Osteocyte (in vitro differentiated cells): ENCODE results near the gene ATP6V0D1. TPM values are rescaled to one million over a fixed set of nuclear protein-coding genes. Genes with fewer than 3 reads are reported as not detected.

Source experiments
- DNase-seq: peaks from one replicate; pipeline ENCODE4 v3.0.0; 2021; ENCODE audit warnings: mixed read lengths; ENCODE audit not compliant: unreplicated experiment; ENCODE audit errors: extremely low spot score
- H3K27ac Mint-ChIP-seq: one replicate; pipeline ENCODE4 v1.8.0; 2021; ENCODE audit warnings: mild to moderate bottlenecking, mixed read lengths; ENCODE audit not compliant: unreplicated experiment
- H3K27me3 Mint-ChIP-seq: one replicate; pipeline ENCODE4 v1.8.0; 2021; ENCODE audit warnings: mixed read lengths; ENCODE audit not compliant: unreplicated experiment
- H3K36me3 Mint-ChIP-seq: one replicate; pipeline ENCODE4 v1.8.0; 2021; ENCODE audit warnings: mixed read lengths; ENCODE audit not compliant: unreplicated experiment
- H3K4me1 Mint-ChIP-seq: one replicate; pipeline ENCODE4 v1.8.0; 2021; ENCODE audit warnings: mixed read lengths; ENCODE audit not compliant: unreplicated experiment
- H3K4me3 Mint-ChIP-seq: one replicate; pipeline ENCODE4 v1.8.0; 2021; ENCODE audit warnings: mild to moderate bottlenecking, moderate library complexity, mixed read lengths; ENCODE audit not compliant: unreplicated experiment
- H3K9me3 Mint-ChIP-seq: one replicate; pipeline ENCODE4 v1.8.0; 2021; ENCODE audit warnings: mixed read lengths; ENCODE audit not compliant: unreplicated experiment
- CTCF ChIP-seq: fragments of 200-600 bp; sonication (generic); IDR thresholded peaks from 2 replicates; pipeline ENCODE4 v1.5.0; 2021; ENCODE audit warnings: antibody characterized with exemption, mild to moderate bottlenecking, moderate library complexity
- total RNA-seq: library from RNA; stranded (reverse); gene quantifications from 2 replicates; pipeline ENCODE4 v1.2.1, GENCODE V29; 2021

ATP6V0D1 gene
- total RNA-seq, 1 donor from 2014 or later, result 116 TPM

GRCh38 chr16:67424261-67424615 is 56.7 kb downstream of the ATP6V0D1 start:
- no peaks in the 10 kb centered on the region for H3K9me3 Mint-ChIP-seq
- H3K4me1 Mint-ChIP-seq, result peaks cover 32% of the 10 kb centered on the region
- H3K27me3 Mint-ChIP-seq, result peaks cover 12% of the 10 kb centered on the region
- DNase-seq, result no peak
- H3K36me3 Mint-ChIP-seq, result peaks cover 6% of the 10 kb centered on the region
- no peak overlapping the region for H3K27ac Mint-ChIP-seq
- no peak overlapping the region for H3K4me3 Mint-ChIP-seq
- no peak for TF ChIP-seq CTCF

- DNase-seq, result no peak
- peaks cover 12% of the 10 kb centered on the region for H3K27me3 Mint-ChIP-seq
- no peak overlapping the region for H3K27ac Mint-ChIP-seq
- no peak overlapping the region for H3K4me3 Mint-ChIP-seq
- peaks cover 6% of the 10 kb centered on the region for H3K36me3 Mint-ChIP-seq
- peaks cover 32% of the 10 kb centered on the region for H3K4me1 Mint-ChIP-seq
- no peaks in the 10 kb centered on the region for H3K9me3 Mint-ChIP-seq
- TF ChIP-seq CTCF, result no peak
Observed at GRCh38 chr16:67423611-67424260, 57.2 kb downstream of the ATP6V0D1 start.

DNA sequence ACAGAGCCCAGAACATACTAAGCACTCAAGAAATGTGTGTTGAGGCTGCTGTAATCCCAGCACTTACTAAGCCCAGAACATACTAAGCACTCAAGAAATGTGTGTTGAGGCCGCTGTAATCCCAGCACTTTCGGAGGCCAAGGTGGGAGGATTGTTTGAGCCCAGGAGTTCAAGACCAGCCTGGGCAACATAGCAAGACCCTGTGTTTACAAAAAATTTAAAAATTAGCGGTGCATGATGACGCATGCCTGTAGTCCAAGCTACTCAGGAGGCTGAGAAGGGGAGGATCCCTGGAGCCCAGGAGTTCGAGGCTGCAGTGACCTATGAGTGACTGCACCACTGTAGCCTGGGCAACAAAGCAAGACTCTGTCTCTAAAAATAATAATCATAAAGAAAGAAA is 57.9 kb downstream of the ATP6V0D1 start:
- H3K27me3 Mint-ChIP-seq, result peaks cover 12% of the 10 kb centered on the region

DNA sequence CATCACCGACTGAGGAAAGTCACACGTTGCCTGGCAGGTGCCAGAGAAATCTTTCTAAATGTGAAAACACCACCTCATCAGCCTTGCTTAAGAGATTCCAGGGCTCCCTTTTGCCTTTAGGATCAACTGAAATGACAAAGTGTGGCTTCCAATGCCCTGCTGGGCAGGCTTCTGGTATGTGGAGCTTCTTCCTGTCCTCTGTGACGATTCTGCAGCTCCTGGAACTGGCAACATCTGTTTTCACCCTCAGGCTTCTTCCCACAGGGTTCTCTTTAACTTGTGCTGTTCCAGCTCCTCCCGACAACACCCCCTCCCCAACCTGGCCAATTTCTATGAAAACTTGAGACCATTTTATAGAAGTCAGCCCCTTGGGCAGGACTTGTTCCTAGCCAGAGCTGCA is 59.9 kb downstream of the ATP6V0D1 start:
- H3K9me3 Mint-ChIP-seq, result no peaks in the 10 kb centered on the region
- H3K36me3 Mint-ChIP-seq, result no peaks in the 10 kb centered on the region
- DNase-seq, result no peak
- peaks cover 5% of the 10 kb centered on the region for H3K27me3 Mint-ChIP-seq
- H3K27ac Mint-ChIP-seq, result no peak overlapping the region
- H3K4me1 Mint-ChIP-seq, result peaks cover 30% of the 10 kb centered on the region
- no peak overlapping the region for H3K4me3 Mint-ChIP-seq
- no peak for TF ChIP-seq CTCF

More for the DNA sequence above, 57.9 kb downstream of the ATP6V0D1 start:
- Mint-ChIP-seq H3K36me3 (peaks cover 6% of the 10 kb centered on the region), H3K9me3 (no peaks in the 10 kb centered on the region), H3K27ac (no peak overlapping the region), H3K4me1 (peaks cover 28% of the 10 kb centered on the region), H3K4me3 (no peak overlapping the region)
- no peak for TF ChIP-seq CTCF
- no peak for DNase-seq

DNA sequence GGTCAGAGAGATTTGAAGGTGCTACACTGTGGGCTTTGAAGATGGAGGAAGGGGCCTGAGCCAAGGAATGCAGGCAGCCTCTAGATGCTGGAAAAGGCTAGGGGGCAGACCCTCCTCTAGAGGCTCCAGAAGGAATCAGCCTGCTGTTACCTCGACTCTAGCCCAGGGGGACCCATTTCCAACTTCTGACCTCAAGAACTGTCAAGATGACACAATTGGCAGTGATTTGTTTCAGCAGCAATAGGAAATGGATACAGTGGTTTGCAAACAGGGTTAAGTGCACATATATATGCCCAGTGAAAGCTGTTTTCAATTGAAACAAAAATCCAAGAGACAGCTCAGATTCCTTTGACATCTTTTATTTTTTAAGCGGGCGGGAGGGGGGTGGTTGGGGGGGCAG is 61.0 kb downstream of the ATP6V0D1 start:
- Mint-ChIP-seq H3K4me1 (peaks cover 27% of the 10 kb centered on the region), H3K27me3 (peaks cover 5% of the 10 kb centered on the region), H3K27ac (no peak overlapping the region), H3K4me3 (no peak overlapping the region), H3K9me3 (no peaks in the 10 kb centered on the region), H3K36me3 (no peaks in the 10 kb centered on the region)
- DNase-seq, result no peak
- TF ChIP-seq CTCF, result no peak
